Kidney capillary endothelial cell (primary cell): Measurements from ENCODE around the gene MRPS5.

Experiments
- DNase-seq: peaks from one replicate; pipeline ENCODE4 v3.0.0-alpha.2; 2018; ENCODE audit warnings: low spot score

MRPS5 gene

DNA sequence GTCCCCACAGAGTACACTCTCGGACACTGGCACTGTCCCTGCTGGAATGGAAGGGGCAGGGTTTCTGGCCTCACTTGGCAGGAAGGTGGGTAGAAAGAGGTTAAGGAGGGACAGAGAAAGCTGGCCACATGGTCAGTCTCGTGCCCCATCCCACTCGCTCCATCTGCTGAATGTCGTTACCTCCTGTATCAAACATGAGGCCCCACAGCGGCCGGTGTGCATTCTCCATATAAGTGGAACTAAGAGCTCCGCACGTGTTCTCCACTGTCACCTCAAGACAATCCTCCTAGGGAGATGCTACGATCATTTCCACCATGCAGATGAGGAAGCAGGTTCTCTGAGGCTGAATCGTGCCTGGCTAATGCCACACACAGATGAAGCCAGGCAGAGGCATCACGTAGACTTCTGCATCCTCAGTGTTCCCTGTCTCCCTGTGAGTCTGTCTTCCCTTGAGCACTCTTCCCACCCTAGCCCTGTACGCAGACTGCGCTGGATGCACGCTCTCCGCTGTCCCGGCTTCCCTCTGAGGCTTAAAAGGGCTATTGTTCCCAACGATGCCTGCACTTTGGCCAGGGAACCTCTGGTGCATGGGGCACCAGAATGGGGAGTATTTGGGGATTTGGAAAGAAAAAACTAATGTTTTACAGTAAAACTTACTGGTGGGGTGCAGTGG is 61.0 kb downstream of the MRPS5 start:
- no peak for DNase-seq

DNA sequence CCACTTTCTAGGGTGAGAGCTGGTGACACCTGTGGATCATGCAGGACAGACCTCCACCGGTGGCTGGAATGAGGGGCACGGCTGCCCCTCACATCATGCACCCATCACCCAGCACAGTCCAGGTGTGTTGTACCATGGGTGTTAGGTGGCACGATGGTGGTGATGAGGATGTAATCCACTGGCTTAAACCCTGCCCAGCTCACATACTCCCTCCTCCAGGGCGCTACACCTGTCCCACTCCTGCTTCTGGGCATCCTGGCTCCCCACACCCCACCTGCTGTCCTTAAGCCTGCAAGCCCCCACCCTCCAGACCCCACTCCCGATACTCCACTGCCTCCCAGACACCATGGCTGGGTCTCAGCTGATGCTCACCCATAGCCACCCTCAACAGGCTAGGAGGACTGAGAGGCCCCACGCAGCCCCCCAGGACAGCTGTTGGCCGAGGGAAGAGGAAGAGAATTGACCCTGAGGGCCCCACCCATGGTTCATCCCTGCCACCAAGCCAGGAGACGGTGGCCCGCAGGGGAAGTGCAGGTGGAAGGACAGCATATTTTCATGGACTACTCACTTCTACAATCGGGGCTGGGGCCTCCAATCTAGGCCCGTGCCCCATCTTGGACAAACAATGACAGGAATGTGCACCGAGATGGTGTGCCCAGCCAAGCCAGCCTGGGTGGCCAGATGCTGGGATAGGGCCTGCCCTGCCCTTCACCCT is 61.8 kb downstream of the MRPS5 start:
- DNase-seq, result no peak

DNA sequence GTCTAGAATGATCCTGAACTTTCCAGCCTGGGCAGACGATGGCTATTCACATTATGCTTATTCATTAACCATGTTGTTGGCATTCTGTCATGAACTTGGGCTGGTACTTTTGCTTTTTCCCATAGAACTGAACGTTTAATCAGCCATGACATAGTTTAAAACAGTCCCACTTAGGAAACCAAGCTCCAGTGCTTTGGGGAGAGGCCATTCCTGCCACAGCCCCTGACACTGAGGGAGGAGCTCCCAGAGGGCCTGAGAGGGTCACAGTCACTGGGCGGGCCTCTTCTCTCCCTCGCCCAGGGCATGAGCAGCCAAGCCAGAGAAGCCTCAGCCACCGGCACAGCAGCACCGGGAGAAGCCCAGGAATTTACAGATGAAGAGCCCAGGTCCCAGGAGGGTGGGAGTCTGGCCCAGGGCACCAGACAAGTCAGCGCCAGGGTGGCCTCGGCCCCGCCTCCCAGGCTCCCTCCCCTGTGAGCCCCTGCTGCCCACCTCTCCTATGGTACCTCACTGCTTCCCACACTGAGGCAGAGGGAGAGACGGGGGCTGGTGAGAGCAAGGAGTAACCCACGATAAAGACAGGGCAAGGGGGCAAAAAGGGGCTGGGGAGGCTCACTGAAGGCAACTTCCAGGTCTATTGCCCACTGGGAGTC is 62.5 kb downstream of the MRPS5 start:
- no peak for DNase-seq

DNA sequence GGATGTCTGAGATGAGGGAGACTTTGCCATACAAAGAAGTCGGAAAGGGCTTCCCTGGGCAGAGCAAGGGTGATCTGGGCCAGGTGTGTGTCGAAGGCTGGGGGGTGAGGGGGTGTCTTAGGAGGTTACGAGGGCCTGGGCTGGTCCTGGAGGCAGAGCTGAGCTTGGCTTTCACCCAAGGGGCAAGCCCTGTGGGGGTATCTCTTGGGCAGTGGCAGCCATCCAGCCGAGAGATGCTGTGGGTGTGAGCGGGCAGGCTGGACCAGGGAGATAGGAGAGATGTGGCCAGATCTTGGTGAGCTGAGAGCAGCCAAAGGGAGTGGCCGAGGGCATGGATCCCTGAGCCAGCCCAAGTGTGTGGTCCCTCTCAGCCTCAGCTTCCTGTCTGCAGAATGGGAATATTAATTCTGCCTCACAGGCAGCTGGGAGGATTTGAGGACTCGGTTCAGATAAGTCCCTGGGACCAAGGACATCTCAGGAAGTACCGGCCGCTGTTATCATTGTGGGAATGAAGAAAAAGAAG is 63.1 kb downstream of the MRPS5 start:
- DNase-seq, result no peak

DNA sequence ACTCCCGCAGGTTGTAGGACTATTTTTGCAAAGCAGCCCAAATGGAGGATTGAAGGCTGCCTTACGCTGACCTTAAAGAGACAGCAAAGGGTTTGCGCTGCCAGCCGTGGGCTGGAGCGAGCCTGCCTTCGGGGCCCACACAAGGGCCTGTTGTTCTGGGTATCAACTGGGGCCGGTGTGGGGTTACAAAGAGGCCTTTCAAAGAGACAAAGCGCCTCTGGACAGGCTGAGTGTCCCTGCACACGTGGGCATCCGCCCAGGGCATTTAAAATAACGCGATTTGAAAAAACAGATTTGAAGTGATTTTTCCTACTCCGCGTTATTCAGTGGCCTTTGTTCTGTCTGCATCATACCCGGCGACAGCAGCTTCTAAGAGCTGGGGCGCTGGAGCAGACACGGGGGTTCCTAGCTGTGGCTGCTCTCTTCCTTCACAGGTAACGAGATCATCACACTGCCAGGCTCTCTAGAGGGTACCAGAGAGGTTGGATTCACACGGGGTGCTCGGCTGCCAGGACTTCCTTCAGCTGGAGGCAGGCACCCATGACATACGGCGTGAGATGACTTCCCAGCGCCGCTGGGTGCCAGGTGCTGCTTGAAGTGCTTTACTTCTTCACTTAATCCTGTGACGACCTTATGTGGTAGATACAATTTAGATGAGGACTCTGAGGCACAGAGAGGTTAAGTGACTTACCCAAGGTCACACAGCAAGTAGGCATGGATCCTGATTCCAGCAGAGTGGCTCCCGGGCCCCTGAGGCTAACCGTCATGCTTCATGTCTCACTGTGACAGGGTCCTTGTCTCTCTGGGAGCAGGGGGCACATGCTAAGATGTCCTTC is 63.9 kb downstream of the MRPS5 start:
- DNase-seq, result no peak

DNA sequence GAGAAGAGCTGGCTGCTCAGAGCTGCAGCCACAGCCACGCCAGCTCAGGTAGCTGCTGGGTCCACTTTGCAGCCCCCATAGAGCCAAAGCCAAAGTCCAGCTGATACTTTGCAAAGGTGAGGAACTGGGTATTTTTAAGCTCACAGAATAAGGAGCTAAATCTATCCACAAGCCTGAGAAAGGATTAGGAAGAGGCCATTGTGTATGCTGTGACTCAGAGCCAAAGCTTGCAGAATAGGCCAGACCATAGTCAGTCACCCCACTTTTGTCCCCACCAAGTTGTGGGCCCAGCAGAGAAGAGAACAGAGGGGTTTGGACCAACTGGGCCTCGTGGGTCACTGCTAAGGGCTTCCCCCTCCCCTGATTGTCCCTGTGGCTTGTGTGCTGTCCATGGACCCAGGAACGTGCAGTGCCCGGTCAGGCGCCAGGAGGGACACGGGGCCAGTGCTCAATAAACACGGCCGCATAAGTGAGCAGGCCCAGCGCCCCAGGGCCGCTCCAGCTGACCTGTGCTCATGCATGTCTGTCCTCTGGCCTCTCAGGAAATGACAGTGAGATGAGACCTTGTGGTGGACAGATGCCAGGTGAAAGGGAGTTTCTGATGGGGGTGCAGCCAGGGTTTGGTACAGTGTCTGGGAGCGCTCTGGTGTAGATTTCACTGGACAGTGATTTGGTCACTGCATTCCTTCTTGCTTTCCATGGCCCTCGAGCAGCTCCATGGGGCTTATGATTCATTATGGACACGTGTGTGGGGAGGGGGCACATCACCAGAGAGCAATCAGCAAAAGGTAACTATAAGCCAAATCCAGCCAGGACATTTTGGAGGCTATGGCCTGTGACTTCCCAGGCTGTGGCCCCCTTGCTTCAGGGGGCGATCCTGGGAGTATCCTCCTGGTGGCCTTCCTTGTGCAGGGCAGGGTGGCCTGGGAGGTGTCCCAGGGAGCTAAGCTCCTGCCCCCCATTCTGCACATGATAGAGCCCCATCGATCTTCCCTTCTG is 64.8 kb downstream of the MRPS5 start:
- DNase-seq, result no peak

DNA sequence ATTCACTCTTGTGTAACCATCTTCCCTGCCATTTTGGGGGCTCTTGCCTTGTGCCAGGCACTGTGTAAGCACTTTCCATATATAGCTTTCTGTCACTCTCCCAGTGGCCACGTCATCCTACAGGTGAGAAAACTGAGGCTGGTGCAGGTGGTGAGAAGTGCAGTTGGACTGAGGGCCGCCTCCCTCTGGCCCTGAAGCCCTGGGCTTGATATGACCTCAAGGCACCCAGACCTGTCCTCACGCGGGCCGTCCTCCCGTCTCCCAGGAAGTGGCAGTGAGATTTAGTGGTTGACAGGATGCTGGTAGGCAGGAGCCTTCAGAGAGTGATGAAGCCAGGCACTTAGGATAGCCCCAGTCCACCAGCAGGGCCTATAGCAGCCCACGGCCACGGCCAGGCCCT is 65.6 kb downstream of the MRPS5 start:
- DNase-seq, result no peak

DNA sequence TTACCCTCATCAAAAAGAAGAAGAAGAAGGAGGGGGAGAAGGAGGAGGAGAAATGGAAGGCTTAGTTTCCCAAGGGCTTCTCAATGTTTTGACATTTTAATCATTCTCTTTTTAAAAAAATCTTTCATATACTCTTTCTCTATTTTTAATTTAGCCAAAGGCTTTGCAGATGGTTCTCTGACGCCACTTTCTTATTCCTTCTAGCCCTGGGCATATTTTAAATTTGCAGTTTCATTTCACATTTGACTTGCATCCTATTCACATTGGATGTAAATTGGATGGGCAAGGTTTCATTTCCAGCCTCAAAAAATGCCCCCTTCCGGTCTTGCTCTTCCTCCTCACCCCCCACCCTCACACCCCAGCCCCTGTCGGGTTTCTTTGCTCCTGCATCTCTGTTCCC is 66.3 kb downstream of the MRPS5 start:
- DNase-seq, result no peak

DNA sequence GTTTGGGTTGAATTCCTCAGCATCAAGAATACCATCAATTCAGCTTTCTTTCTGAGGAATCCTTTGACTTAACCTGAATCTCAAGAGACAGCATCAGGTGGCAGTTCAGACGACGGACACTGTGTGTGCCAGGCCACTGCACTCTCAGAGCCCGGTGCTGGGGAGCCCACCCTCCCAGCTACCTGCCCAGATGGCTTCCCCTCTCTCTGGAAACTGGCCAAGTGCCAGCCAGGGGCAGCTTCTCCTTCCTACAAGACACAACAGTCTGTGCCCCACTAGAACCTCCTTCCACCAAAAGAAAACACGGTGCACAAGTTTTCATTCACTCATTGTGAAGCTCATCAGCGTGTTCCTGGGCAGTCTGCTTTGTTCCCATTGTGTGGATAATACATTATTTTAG is 67.6 kb downstream of the MRPS5 start:
- no peak for DNase-seq

DNA sequence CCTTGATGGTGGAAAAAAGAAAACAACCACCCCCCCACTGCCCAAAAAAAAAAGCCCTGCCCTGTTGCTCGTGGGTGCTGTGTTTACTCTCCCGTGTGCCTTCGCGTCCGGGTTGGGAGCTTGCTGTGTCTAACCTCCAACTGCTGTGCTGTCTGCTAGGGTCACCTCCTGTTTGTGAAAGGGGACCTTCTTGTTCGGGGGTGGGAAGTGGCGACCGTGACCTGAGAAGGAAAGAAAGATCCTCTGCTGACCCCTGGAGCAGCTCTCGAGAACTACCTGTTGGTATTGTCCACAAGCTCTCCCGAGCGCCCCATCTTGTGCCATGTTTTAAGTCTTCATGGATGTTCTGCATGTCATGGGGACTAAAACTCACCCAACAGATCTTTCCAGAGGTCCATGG is 68.1 kb downstream of the MRPS5 start:
- DNase-seq, result no peak

DNA sequence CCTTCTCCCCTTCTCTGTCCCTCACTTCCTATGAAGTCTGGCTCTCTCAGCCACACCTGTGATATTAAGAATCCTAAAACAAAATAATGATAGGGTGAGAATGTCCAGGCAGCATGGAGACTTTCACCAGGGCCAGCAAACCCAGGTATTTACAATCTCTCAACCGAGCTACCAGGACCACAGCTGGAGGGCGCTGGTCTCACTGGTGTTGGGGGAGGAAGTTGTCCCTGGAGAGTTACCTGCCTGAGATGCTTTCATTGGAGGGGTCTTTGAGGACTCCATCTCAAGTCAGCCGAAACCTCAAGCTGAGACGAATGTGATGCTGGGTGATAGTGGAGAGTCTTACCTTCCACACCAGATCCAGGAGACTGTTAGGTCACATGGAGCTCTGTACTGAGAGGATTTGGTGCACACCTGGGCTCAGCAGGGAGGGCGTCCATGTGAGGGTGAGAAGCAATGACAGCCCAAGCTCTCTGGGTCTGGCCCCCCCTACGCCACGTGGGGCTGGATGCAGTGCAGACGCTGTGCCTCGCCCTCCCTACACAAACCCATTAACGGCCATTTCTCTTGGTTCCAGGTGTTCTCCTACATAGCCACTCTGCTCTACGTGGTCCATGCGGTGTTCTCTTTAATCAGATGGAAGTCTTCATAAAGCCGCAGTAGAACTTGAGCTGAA is 68.7 kb downstream of the MRPS5 start:
- DNase-seq, result no peak

DNA sequence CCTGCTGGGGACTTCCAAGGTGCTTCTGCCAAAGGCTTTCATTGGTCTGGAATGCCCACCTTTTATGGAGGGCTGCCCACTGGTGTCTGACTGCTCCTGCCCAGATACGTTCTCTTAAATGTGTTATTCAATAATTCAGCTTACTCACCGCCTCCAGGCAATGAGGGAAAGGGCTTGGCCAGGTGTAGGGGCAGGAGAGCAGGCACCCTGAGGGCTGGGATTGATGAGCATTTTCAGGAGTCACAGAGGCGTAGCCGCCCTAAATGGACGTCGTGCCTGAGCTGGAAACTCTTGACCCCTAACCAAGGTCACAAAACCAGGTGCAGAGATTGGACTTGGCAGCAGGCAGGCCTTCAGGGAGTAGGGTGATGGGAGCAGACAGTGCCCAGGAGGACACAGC is 69.3 kb downstream of the MRPS5 start:
- DNase-seq, result no peak

DNA sequence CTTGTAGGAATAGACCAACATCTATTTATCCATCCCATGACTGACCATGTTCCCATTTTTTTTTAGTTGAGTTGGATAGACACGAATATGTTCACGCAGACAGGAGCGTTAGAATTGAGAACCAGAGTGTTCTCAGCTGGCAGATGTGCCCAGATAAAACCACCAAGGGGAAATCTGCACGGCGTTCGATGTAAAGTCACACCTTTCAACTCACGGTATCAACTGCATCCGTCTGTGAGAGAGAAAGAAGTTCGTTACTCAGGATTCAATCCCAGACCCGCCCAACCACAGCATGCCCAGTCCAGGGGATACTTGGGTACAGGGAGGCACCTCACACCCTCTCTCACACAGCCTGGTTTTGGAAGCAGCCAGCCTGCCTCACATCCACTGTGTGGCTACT is 70.0 kb downstream of the MRPS5 start:
- no peak for DNase-seq

DNA sequence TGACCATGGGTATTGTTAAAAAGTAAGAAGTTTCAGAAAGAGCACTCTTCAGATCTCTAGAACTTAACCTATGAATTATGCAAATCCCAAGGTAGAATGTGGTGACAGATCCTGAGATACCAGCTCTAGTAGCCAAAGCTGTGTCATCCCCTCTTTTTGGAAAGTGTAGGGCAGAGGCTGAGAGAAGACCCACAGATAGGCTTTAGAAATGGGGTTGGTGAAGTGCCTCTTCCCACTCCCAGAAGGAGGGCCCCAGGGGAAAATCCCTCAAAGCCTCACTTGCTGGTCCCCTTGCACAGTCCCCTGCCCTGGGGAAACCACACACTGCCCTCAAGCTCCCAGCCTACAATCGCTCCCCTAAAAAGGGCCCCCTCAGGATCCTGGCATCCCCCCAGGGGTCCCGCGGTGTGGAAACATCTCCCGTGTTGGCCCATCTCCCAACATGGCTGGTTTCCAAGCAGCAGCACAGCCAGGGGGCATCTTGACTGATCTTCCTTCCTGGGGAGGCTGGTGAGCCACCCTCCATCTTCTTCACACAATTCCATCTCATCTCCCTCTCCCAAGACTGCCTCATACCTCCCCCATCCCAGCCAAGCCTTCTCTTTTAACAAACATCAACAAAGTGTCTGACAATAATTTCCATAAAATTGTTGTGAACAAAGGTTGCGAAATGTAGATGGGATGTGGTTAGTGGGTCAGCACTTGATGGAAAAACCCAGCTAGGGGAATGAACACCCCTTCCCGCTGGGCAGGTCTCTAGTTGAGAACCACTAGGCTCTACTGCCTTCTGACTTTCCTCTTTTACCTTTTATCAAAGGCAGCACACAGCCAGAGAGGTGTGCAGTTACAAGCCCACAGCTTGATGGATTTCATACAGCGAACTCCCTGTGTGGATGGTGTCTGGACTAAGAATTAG is 71.0 kb downstream of the MRPS5 start:
- no peak for DNase-seq

DNA sequence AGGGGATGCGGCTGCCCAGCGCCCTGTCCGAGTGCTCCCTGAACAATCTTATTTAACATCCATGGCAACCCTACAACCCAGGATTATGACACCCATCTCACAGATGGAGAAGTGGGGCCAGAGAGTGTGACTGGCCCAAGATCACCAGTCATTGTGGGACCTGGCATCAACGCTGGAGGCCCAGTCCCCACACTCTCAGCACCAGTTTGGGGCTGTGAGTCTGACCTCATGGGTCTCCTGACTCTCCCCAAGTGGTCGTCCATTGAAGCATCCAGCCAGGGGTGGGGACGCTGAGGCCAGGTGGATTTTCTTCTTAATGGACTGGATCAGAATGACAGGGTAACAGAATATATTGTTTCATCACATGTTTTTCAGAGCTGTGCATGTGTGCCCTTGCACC is 71.6 kb downstream of the MRPS5 start:
- no peak for DNase-seq

DNA sequence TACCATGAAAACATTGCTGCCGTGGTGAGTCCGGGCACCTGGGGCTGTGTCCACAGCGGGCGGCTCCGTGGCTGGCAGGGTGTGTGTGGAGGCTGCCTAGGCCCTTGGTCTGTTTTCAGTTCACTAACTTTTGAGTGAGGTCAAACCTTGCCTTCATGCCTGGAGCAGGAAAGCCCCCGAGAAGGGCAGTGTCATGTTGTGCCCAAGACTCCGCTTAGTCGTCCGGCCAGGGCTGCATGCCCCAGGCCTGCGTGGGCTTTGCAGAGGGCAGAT is 72.0 kb downstream of the MRPS5 start:
- DNase-seq, result no peak

DNA sequence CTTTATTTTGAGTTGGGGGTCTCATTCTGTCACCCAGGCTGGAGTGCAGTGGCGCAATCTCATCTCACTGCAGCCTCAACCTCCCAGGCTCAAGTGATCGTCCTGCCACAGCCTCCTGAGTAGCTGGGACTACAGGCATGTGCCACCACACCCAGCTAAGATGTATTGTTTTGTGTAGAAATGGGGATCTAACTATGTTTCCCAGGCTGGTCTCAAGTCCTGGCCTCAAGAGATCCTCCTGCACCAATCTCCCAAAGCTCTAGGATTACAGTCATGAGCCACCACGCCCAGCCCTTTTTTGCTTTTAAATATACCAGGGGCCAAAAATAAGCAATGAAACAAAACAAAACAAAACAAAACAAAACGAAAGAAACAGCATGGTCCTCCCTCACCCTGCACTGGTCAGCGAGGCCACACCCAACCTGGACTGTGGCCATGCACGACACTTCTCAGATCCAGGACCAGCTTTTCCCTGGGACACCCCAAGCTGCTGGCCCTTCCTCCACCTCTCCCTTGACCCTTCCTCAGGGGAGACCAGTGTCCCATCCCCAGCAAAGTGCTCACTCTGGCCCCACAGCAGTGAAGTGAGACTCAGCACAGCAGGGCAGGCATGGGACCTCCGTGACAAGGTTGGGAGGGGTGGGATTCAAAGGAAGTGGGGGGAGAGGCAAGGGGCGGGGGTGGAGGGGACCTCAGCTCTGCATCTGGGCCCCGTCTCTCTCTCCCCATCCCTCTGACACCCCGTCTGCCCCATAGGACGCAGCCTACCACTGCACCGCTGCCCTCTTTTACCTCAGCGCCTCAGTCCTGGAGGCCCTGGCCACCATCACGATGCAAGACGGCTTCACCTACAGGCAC is 72.6 kb downstream of the MRPS5 start:
- no peak for DNase-seq

DNA sequence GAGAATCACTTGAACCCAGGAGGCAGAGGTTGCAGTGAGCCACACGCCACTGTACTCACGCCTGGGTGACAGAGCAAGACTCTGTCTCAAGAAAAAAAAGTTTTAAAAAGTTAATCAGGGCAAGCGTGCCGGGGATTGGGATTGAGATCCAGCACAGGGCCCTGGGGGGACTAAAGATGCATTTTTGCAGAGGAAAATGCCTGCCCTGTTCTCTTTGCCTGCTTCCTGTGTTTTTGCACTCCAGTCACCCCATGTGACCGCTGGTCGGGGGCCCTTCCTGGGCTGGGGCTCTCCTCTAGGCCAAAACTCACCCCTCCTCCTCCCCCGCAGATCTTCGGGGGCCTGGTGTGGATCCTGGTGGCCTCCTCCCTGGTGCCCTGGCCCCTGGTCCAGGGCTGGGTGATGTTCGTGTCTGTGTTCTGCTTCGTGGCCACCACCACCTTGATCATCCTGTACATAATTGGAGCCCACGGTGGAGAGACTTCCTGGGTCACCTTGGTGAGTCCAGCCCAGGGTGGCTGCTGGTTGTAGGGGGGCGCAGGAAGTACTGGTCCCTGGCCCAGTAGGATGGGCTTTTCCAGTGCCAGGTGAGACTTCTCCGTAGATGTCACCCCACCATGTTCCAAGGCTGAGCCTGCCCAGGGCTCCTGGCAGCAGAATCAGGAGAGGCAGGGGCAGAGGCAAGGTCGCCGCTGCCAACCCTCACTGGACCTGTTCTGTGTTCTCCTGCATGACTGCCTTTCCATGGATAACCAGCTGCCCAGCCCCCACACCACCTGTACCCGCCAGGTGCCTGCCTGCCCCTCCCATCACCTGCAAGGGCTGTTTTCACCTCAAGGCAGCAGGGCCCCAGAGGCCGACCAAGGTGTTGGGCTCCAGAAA is 73.7 kb downstream of the MRPS5 start:
- no peak for DNase-seq
